ENCODE data around the gene BCL2.

- TF ChIP-seq CTCF (IDR thresholded peaks at IDR 0.05) (no peak), POLR2A (IDR thresholded peaks at IDR 0.05) (no peak)
Measured at GRCh38 chr18:63105636-63106316, 213.8 kb downstream of the BCL2 start.
